Stimulated activated CD4-positive, alpha-beta T cell treated with anti-CD3 and anti-CD28 coated beads, TNF-alpha, amount 100 ng/mL, for 4 hours (primary cell): ENCODE measurements around the gene PRRG2.

Source experiments
- DNase-seq, 3 experiments: peaks; one replicate each; pipeline ENCODE4 v3.0.0-alpha.2; 2020; ENCODE audit warnings: low read depth in 3 of 3

The PRRG2 gene

DNA sequence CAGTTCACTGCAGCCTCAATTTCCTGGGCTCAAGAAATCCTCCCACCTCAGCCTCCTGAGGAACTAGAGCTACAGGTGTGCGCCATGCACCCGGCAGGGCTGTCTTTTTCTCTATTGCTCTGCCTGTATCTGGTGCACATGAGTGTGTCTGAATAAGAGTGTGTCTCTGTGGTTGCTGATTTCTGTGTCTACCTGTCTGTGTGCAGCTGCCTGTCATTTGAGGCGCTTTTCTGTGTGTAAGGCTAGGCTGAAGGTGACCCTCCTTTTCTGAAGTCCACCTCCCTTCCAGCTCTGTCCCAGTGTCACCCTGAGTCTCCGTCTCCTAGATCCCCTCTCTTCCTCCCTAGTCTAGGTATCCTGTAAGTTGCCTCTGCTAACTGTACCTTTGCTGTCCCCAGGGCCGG, 8.4 kb downstream of the PRRG2 start:
- DNase-seq: no peak

GRCh38 chr19:49590071-49590970, 9.2 kb downstream of the PRRG2 start:
- peak; percentile 82 to 91 (median 89) for DNase-seq

GRCh38 chr19:49590971-49591730, 10.0 kb downstream of the PRRG2 start, which contains the start of gene PRR12:
Gene PRR12 (plus strand): TSS chr19:49591182. CDS start chr19:49591655, 473 bp downstream.
- DNase-seq: peak; percentile 57 to 63 (median 62)

DNA sequence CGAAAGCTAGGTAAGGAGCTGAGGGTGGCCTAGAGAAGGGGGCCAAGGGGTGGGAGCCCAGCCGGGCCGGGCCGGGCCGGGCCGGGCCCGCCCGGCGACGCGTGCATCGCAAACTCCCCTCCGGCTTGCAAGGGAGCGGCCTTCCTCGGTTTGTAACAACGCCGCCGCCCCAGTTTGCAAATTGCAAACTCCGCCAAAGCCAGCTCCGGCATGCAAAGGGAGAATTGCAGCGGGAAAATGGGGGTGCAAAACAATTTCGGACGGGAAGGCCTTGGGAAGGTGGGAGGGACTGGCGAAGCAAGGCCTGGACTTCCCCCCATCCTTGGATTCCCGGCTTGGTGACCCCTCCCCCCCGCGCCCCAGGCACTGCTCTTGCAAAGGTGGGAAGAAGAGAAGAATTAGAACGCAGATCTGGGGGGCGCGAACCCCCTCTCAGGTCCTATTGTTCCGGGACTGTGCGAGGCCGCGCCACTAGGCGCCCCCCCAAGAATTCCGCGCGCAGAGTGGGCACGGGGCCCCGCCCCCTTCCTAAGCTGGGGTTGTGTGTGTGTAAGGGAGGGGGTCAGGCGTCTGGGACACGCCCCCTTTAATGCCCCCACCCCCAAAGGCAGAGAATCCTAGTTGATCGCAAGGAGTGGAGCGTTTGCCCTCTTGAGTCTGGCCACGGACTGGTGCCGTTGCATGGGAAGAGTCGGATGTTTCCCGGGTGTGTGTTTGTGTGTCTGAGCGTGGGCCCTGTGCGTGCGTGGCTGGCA, 10.8 kb downstream of the PRRG2 start:
- DNase-seq: peak in 1 of 3 experiments; percentile 26

DNA sequence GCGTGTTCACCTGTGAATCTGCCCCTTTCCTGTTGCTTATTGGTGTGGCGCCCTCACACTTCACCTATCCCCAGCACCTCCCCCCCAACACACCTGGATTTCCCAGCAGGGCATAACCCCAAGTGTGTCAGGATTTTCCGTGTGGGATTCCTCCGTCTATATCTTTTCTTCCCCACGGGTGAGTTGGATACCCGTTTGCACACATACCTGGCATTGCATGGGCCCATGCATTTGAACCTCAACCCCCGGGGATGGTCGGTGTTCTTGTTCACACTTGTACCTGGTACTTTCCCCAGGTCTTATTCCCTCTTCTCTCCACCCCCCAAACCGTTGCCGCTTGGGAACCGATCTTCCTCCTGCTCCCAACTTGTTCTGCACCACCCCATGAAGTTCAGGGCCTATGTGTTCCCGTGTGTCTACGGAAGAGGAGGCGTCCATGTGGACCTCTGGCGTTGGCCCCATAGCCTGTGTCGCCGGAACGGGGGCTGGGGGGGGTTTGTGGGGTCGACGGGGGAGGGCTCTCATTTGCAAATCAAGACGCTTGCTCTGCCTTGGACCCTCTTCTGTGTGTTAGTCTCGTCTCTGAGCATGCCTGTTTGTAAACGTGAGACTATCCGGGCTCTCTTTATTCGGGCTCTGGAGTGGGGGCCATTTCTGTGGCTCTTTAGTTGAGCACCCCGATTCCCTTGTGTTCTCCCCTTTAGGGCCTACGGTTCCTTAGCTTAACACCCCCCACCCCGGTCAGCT, 11.5 kb downstream of the PRRG2 start:
- DNase-seq: no peak

GRCh38 chr19:49593233-49594113, 12.4 kb downstream of the PRRG2 start:
- peak; percentile 84 to 92 (median 89) for DNase-seq

DNA sequence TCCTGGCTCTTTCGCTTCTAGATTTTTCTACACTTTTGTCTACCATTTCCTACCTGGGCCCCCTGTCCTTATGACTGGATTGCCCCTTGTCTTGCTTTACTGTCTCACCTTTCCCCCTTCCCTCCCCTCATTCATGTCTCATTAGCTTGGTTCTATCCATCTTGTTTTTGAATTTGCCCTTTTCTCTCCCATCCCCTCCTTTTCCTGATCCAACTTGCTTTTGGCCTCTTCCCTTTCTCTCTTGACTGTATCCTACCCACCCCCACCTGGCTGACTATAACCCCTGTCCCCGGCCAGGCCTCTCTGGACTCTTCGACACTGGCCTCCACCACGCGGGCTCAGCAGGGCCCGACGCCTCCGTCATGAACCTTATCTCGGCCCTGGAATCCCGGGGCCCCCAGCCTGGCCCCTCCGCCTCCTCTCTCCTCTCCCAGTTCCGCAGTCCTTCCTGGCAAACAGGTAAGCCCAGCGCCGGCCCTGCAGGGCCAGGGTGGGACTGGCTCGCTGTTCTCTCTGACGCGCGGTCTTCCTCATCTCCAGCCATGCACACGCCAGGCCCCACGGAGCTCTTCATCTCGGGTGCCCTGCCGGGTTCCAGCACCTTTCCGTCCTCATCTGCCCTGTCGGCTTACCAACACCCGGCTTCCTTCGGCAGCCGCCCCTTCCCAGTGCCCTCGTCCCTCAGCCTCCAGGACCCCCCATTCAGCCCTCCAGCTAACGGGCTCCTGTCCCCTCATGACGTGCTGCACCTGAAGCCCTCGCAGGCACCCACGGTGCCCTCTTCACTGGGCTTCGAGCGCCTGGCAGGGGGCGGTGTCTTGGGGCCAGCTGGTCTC, 13.3 kb downstream of the PRRG2 start:
- DNase-seq: no peak

GRCh38 chr19:49594993-49595818, 14.1 kb downstream of the PRRG2 start:
- DNase-seq: no peak

DNA sequence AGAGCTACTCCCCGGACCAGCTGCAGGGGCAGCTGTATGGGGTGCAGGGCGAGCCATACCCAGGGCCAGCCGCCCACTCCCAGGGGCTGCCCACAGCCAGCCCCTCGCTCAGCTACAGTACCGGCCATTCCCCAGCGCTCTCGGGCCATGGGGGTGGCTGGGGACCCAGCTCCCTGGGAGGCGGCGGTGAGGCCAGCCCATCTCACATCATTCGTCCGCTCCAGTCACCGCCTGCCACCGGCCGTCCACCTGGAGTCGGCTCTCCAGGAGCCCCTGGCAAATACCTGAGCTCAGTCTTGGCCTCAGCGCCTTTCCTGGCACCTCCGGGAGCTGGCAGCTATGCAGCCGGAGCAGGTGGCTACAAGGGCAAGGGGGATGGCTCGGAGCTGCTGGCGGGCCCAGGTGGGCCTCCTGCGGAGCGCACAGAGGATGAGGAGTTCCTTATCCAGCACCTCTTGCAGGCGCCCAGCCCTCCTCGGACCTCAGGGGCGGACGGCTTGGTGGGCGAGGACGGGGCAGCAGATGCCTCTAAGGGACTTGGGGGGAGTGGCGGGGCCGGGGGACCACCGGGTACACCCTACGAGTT, 14.8 kb downstream of the PRRG2 start:
- no peak for DNase-seq

GRCh38 chr19:49596407-49596806, 15.3 kb downstream of the PRRG2 start:
- no peak for DNase-seq

- no peak for DNase-seq
These were observed 16.0 kb downstream of the PRRG2 start for GRCh38 chr19:49596954-49597702.

GRCh38 chr19:49597703-49597974, 16.5 kb downstream of the PRRG2 start:
- no peak for DNase-seq

GRCh38 chr19:49599378-49600295, 18.5 kb downstream of the PRRG2 start:
- DNase-seq: no peak

DNA sequence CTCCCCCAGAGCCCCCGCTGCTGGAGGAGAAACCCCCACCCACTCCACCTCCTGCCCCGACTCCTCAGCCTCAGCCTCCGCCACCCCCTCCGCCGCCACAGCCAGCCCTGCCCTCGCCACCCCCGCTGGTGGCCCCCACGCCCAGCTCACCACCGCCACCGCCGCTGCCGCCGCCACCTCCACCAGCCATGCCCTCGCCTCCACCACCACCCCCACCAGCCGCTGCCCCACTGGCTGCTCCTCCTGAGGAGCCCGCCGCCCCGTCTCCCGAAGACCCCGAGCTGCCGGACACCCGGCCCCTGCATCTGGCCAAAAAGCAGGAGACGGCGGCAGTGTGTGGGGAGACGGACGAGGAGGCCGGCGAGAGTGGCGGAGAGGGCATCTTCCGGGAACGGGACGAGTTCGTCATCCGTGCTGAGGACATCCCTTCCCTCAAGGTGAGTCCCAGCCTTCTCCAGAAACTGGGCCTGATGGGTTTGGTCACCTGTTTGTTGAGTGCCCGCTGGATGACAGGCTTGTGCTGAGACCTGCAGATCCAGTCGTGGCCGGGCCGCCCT, 20.4 kb downstream of the PRRG2 start:
- no peak for DNase-seq

- no peak for DNase-seq
These were observed 21.7 kb downstream of the PRRG2 start for GRCh38 chr19:49602806-49603205.

- DNase-seq: no peak
These were observed 24.5 kb downstream of the PRRG2 start for GRCh38 chr19:49605605-49606004.
